ENCODE measurements around the gene PABPN1. TPM values are rescaled to one million over a fixed set of nuclear protein-coding genes. Genes with fewer than 3 reads are reported as not detected.

Gene PABPN1
- total RNA-seq, 1 donor from 2014 or later = 162 TPM

DNA sequence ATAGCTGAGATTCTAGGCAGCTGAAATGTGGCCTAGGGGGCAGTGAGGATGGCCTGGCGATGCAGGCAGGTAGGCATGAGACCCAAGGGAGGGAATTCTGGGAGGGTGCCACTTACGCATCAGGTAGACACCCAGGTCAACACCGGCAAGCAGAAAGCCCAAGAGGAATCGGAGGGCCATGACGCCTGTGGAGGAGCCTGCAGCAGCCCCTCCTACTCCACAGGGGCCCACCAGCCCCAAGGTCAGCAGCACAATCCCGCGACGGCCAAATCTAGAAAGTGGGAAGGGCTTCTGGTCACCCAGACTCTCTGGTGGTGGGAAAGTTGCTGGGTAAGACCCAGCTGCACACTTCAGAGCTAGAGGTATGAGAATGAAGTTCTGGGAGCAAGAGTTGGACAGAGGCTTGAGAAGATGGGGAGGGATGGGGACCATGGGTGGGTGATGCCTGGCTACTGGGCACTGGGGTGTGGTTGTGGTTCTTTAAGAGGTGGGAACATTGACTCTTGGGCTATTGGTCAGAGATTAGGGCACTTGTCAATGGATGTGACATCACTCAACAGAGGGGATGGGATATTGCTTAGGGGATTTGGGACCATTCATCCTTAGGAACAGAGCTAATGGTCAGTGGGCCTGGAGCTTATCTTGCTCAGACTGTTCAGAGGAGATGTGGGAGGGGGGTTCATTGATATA, 28.0 kb downstream of the PABPN1 start:
- no peak for TF ChIP-seq EZH2 (IDR thresholded peaks at IDR 0.05; ENCODE audit: insufficient read depth, low read length)
- TF ChIP-seq, protein P1, sequence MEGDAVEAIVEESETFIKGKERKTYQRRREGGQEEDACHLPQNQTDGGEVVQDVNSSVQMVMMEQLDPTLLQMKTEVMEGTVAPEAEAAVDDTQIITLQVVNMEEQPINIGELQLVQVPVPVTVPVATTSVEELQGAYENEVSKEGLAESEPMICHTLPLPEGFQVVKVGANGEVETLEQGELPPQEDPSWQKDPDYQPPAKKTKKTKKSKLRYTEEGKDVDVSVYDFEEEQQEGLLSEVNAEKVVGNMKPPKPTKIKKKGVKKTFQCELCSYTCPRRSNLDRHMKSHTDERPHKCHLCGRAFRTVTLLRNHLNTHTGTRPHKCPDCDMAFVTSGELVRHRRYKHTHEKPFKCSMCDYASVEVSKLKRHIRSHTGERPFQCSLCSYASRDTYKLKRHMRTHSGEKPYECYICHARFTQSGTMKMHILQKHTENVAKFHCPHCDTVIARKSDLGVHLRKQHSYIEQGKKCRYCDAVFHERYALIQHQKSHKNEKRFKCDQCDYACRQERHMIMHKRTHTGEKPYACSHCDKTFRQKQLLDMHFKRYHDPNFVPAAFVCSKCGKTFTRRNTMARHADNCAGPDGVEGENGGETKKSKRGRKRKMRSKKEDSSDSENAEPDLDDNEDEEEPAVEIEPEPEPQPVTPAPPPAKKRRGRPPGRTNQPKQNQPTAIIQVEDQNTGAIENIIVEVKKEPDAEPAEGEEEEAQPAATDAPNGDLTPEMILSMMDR (IDR thresholded peaks at IDR 0.05; ENCODE audit: insufficient read depth, low read depth, low read length) = no peak
- Mint-ChIP-seq H3K4me3 (ENCODE audit: unreplicated experiment) (no peak overlapping the region), H3K27me3 (ENCODE audit: low read depth, unreplicated experiment) (peaks cover 14% of the 10 kb centered on the region), H3K9me3 (ENCODE audit: unreplicated experiment) (peaks cover 5% of the 10 kb centered on the region), H3K27ac (ENCODE audit: unreplicated experiment) (no peak overlapping the region), H3K4me1 (ENCODE audit: low read depth, unreplicated experiment) (peaks cover 2% of the 10 kb centered on the region), H3K36me3 (ENCODE audit: low read depth, unreplicated experiment) (peaks cover 21% of the 10 kb centered on the region)
- H3K27me3 ChIP-seq (ENCODE audit: insufficient read depth, low read length) = no peaks in the 10 kb centered on the region
- H3K36me3 ChIP-seq (ENCODE audit: insufficient read depth, low read length) = no peaks in the 10 kb centered on the region
- no peak overlapping the region for H3K27ac ChIP-seq (ENCODE audit: low read depth, low read length)
- no peak overlapping the region for H2AFZ ChIP-seq (ENCODE audit: low read depth, low read length)
- no peak overlapping the region for H3K4me3 ChIP-seq (ENCODE audit: insufficient read depth, low read depth, low read length)
- H3K4me2 ChIP-seq (ENCODE audit: low read length) = no peak overlapping the region
- no peak overlapping the region for H3K9ac ChIP-seq (ENCODE audit: low read length)
- DNase-seq (ENCODE audit: low read depth) (no peak), FAIRE-seq (no peak)
- no peaks in the 10 kb centered on the region for H3K79me2 ChIP-seq (ENCODE audit: insufficient read depth, low read length)
- no peaks in the 10 kb centered on the region for H3K9me3 ChIP-seq (ENCODE audit: insufficient read depth, low read depth, low read length)
- peaks cover 5% of the 10 kb centered on the region for H4K20me1 ChIP-seq (ENCODE audit: insufficient read depth, low read length)
- H3K4me1 ChIP-seq (ENCODE audit: insufficient read depth, low read length) = no peaks in the 10 kb centered on the region

DNA sequence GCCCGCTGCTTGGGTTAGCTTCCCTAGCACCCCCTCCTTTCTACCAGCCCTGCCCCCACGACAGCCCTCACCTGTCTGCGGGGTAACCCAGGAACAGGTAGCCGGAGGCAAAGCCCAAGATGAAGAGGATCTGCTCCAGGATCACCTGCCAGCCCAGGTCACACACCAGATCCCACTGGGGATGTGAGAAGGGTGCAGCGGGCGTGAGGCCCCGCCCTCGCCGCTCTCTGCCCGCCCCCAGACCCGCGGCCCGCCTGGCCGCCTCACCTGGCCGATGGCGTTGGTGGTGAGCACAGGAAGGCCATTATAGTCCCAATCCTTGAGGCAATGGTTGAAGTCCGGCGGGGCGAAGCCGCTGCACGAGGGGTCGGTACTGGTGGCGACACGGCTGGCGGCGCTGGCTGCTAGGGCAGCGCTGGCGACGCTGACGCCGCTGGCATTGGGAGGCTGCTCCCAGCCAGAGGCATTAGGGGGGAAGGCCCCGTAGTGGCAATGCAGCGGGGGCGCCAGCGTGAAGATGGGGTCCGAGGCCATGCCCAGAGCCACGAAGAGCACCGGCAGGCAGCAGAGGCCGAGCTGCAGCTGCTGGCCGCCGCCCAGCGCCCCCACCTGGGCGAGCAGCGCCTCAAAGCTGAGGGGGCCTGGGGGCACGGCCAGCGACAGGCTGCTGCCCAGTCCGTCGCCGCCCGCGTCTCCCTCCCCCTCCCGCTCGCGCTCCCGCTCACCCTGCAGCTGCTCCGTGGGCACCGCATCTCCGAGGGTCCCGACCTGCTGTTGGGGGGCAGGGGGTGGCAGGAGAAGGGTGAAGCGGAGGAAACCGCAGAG, 30.6 kb downstream of the PABPN1 start:
- Histone ChIP-seq H3K27me3 (ENCODE audit: insufficient read depth, low read length) (peaks cover 2% of the 10 kb centered on the region), H2AFZ (ENCODE audit: low read depth, low read length) (peak overlapping the region; percentile 84), H3K36me3 (ENCODE audit: insufficient read depth, low read length) (no peaks in the 10 kb centered on the region), H3K4me2 (ENCODE audit: low read length) (peak overlapping the region; percentile 95), H3K79me2 (ENCODE audit: insufficient read depth, low read length) (no peaks in the 10 kb centered on the region), H3K9me3 (ENCODE audit: insufficient read depth, low read depth, low read length) (no peaks in the 10 kb centered on the region), H3K27ac (ENCODE audit: low read depth, low read length) (no peak overlapping the region), H3K4me1 (ENCODE audit: insufficient read depth, low read length) (no peaks in the 10 kb centered on the region), H3K9ac (ENCODE audit: low read length) (peak overlapping the region; percentile 74), H4K20me1 (ENCODE audit: insufficient read depth, low read length) (peaks cover 5% of the 10 kb centered on the region), H3K4me3 (ENCODE audit: insufficient read depth, low read depth, low read length) (peak overlapping the region; percentile 71)
- Mint-ChIP-seq H3K4me3 (ENCODE audit: unreplicated experiment) (peak overlapping the region; percentile 85), H3K27me3 (ENCODE audit: low read depth, unreplicated experiment) (peaks cover 20% of the 10 kb centered on the region), H3K36me3 (ENCODE audit: low read depth, unreplicated experiment) (peaks cover 18% of the 10 kb centered on the region), H3K4me1 (ENCODE audit: low read depth, unreplicated experiment) (peaks cover 2% of the 10 kb centered on the region), H3K9me3 (ENCODE audit: unreplicated experiment) (peaks cover 6% of the 10 kb centered on the region), H3K27ac (ENCODE audit: unreplicated experiment) (no peak overlapping the region)
- peak; percentile 53 for TF ChIP-seq EZH2 (IDR thresholded peaks at IDR 0.05; ENCODE audit: insufficient read depth, low read length)
- TF ChIP-seq, protein P1 (IDR thresholded peaks at IDR 0.05; ENCODE audit: insufficient read depth, low read depth, low read length) = no peak
- no peak for DNase-seq (ENCODE audit: low read depth)
- no peak for FAIRE-seq
